Activated T-helper 1 cell treated with anti-CD3 and anti-CD28 coated beads, Interleukin-12 subunit alpha, Interleukin-12 subunit beta, Interleukin-2, Interleukin-4 antibody, amounts not matched to agents 30 ng/mL and 10 ng/mL and 1 ng/mL, durations not matched to agents 14 hours and 24 hours and 36 hours (primary cell): ENCODE results near the gene NUDT15. TPM values are rescaled to one million over a fixed set of nuclear protein-coding genes. Genes with fewer than 3 reads are reported as not detected.

Source experiments
- DNase-seq: peaks from one replicate; pipeline ENCODE4 v3.0.0; 2021; ENCODE audit warnings: low spot score
- H3K27ac Mint-ChIP-seq: one replicate; pipeline ENCODE4 v1.8.0; 2021; ENCODE audit warnings: mild to moderate bottlenecking, mixed read lengths
- H3K27me3 Mint-ChIP-seq: one replicate; pipeline ENCODE4 v1.8.0; 2022; ENCODE audit warnings: mild to moderate bottlenecking, moderate library complexity, mixed read lengths; ENCODE audit not compliant: insufficient read depth
- H3K36me3 Mint-ChIP-seq: one replicate; pipeline ENCODE4 v1.8.0; 2021; ENCODE audit warnings: low read depth, mixed read lengths
- H3K4me1 Mint-ChIP-seq: one replicate; pipeline ENCODE4 v1.8.0; 2021; ENCODE audit warnings: low read depth, mixed read lengths
- H3K4me3 Mint-ChIP-seq: one replicate; pipeline ENCODE4 v1.8.0; 2021; ENCODE audit warnings: mild to moderate bottlenecking, moderate library complexity, mixed read lengths
- H3K9me3 Mint-ChIP-seq: one replicate; pipeline ENCODE4 v1.8.0; 2021; ENCODE audit warnings: mixed read lengths
- intact Hi-C: fragments of 100-400 bp; cut with micrococcal nuclease; formaldehyde crosslinking; loops from one replicate; pipeline ENCODE4 v1.15.1; 2024
- total RNA-seq: library from RNA; stranded (reverse); gene quantifications from 2 replicates; pipeline ENCODE4 v1.2.3, GENCODE V29; 2022

The NUDT15 gene
- total RNA-seq, 1 donor from 2014 or later = 15.3 TPM

GRCh38 chr13:48086272-48086671 lies 48.7 kb downstream of the NUDT15 start:
- no peak for DNase-seq
- H3K36me3 Mint-ChIP-seq = peaks cover 15% of the 10 kb centered on the region
- H3K27me3 Mint-ChIP-seq = no peaks in the 10 kb centered on the region
- no peaks in the 10 kb centered on the region for H3K9me3 Mint-ChIP-seq
- peaks cover 8% of the 10 kb centered on the region for H3K4me1 Mint-ChIP-seq
- intact Hi-C loops = no loop called here
- H3K4me3 Mint-ChIP-seq = no peak overlapping the region
- H3K27ac Mint-ChIP-seq = no peak overlapping the region

DNA sequence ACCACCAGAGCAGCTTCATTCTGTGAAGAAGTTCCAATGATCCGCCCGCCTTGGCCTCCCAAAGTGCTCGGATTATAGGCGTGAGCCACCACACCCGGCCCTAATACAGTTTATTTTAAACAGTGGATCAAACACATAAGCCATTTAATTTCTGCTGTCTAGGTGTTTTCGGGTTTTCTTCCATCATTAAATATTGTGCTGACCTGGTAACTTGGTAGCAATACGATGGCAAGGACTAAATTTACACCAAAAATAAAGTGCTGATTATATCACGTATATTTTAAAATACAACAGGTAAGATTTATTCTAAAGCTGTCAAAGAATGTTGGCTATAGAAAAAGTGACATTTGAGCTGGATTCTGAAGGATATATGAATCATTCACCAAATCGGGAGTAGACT lies 56.1 kb downstream of the NUDT15 start:
- H3K9me3 Mint-ChIP-seq = peaks cover 4% of the 10 kb centered on the region
- H3K27me3 Mint-ChIP-seq = peaks cover 5% of the 10 kb centered on the region
- H3K27ac Mint-ChIP-seq = peak overlapping the region; percentile 90
- intact Hi-C loops = no loop called here
- no peak for DNase-seq
- peaks cover 43% of the 10 kb centered on the region for H3K4me1 Mint-ChIP-seq
- H3K4me3 Mint-ChIP-seq = peak overlapping the region; percentile 98
- H3K36me3 Mint-ChIP-seq = peaks cover 10% of the 10 kb centered on the region

GRCh38 chr13:48094404-48094780 lies 56.9 kb downstream of the NUDT15 start:
- H3K4me1 Mint-ChIP-seq = peaks cover 38% of the 10 kb centered on the region
- H3K27me3 Mint-ChIP-seq = peaks cover 5% of the 10 kb centered on the region
- H3K9me3 Mint-ChIP-seq = peaks cover 4% of the 10 kb centered on the region
- intact Hi-C loops = loop anchor here (2.0 kb wide), 1 partner anchor 438 kb away; the partner anchor contains the start of gene RCBTB2
- no peak for DNase-seq
- peaks cover 10% of the 10 kb centered on the region for H3K36me3 Mint-ChIP-seq
- H3K27ac Mint-ChIP-seq = peak overlapping the region; percentile 90
- H3K4me3 Mint-ChIP-seq = peak overlapping the region; percentile 98

- Mint-ChIP-seq H3K9me3 (peaks cover 4% of the 10 kb centered on the region), H3K4me1 (peaks cover 36% of the 10 kb centered on the region), H3K27me3 (peaks cover 5% of the 10 kb centered on the region), H3K27ac (peak within 1 kb of the TSS; percentile 90), H3K36me3 (peaks cover 10% of the 10 kb centered on the region), H3K4me3 (peak within 1 kb of the TSS; percentile 98)
- intact Hi-C loops = loop anchor here (1.0 to 2.0 kb wide), 5 partner anchors 58 to 438 kb away; partner anchors contain the start of genes ITM2B, NUDT15, RB1 and RCBTB2
- peak; percentile 98 for DNase-seq
These were observed 57.4 kb downstream of the NUDT15 start, which contains the start of gene MED4 for GRCh38 chr13:48094781-48095502. Gene MED4, minus strand, starts transcription at chr13:48095104. Its CDS starts 26 bp downstream, at chr13:48095078.

DNA sequence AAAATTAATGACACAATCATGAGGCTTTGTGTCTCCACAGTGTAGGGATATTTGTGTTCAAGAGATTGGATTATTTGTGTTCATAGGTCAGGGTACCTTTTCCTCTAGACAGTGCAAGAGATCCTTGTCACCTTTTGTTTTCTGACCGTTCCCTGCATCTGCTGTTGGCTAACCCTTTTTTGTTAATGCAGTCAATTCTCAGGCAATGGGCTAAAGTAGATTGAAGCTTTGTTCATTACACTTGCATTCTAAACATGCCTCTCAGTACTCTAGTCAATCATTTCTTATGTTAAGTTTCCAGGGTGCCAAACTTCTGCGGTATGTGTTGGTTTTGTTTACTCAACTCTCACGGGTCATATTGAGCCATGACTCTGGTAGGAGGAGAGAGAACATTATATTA lies 59.1 kb downstream of the NUDT15 start:
- no peak for DNase-seq
- peaks cover 7% of the 10 kb centered on the region for H3K36me3 Mint-ChIP-seq
- peaks cover 31% of the 10 kb centered on the region for H3K4me1 Mint-ChIP-seq
- no peak overlapping the region for H3K27ac Mint-ChIP-seq
- intact Hi-C loops = no loop called here
- H3K9me3 Mint-ChIP-seq = peaks cover 4% of the 10 kb centered on the region
- H3K27me3 Mint-ChIP-seq = peaks cover 5% of the 10 kb centered on the region
- H3K4me3 Mint-ChIP-seq = no peak overlapping the region

Other genes with a start within 250 kb of the NUDT15 start
- gene SUCLA2, start 36.5 kb upstream of the NUDT15 start, total RNA-seq = 40.4 and 45.3 TPM in 2 replicates
- 64.2 and 65.6 TPM in 2 replicates for gene MED4, start 57.4 kb downstream of the NUDT15 start, total RNA-seq
- 56.2 and 61.2 TPM in 2 replicates for gene ITM2B, start 195.5 kb downstream of the NUDT15 start, total RNA-seq